Small intestine (tissue), 7 donors: ENCODE results near the gene DCAF16. TPM values are rescaled to one million over a fixed set of nuclear protein-coding genes. Genes with fewer than 3 reads are reported as not detected.

Source experiments
- DNase-seq, 2 donors: peaks; one replicate each; pipeline versions ENCODE4 v3.0.0 to v3.0.0-alpha.2; 2013
- FAIRE-seq: peaks from 2 replicates; lab custom pipeline; 2012; peaks lifted over from hg19 to GRCh38; lab: Jason Lieb, UNC
- H3K27ac ChIP-seq, 3 donors: one replicate each; pipeline ENCODE4 v1.5.1; 2013; ENCODE audit warnings: low read length in 2 of 3, mild to moderate bottlenecking in 2 of 3, control low read depth in 1 of 3, inconsistent platforms in 1 of 3, low read depth in 1 of 3, moderate library complexity in 1 of 3
- H3K27me3 ChIP-seq, 3 donors: one replicate each; pipeline ENCODE4 v1.6.1; 2013; ENCODE audit warnings: low read length in 3 of 3, inconsistent platforms in 1 of 3; ENCODE audit not compliant: control insufficient read depth in 3 of 3, insufficient read depth in 3 of 3
- H3K36me3 ChIP-seq, 3 donors: one replicate each; pipeline ENCODE4 v1.6.1; 2013; ENCODE audit warnings: low read length in 3 of 3, inconsistent platforms in 1 of 3, low read depth in 1 of 3, mild to moderate bottlenecking in 1 of 3, moderate library complexity in 1 of 3; ENCODE audit not compliant: control insufficient read depth in 3 of 3, insufficient read depth in 2 of 3
- H3K4me1 ChIP-seq, 3 donors: one replicate each; pipeline ENCODE4 v1.6.1; 2013; ENCODE audit warnings: low read length in 2 of 3, inconsistent platforms in 1 of 3, low read depth in 1 of 3, mild to moderate bottlenecking in 1 of 3, moderate library complexity in 1 of 3; ENCODE audit not compliant: control insufficient read depth in 3 of 3, insufficient read depth in 2 of 3
- H3K4me3 ChIP-seq, 3 donors: one replicate each; pipeline ENCODE4 v1.5.1; 2013; ENCODE audit warnings: low read length in 3 of 3, control low read depth in 1 of 3, inconsistent platforms in 1 of 3, low read depth in 1 of 3, mild to moderate bottlenecking in 1 of 3, moderate library complexity in 1 of 3
- H3K9me3 ChIP-seq, 2 donors: one replicate each; pipeline ENCODE4 v1.6.1; 2013; ENCODE audit warnings: low read depth in 1 of 2, low read length in 1 of 2; ENCODE audit not compliant: control insufficient read depth in 2 of 2, insufficient read depth in 1 of 2
- WGBS, 3 donors: extraction: QIAGEN DNeasy Blood & Tissue Kit; methylation state at CpG; one replicate each; pipeline ENCODE4 v1.1.7; 2013; 5-methylcytosine and 5-hydroxymethylcytosine counted together
- polyA plus RNA-seq, 4 donors: library from polyadenylated mRNA; stranded (reverse) in 3 of 4; unstranded in 1 of 4; fragments of 200-250 nt in 3 of 4; fragments of 120-200 nt in 1 of 4; gene quantifications; one replicate each; pipeline versions ENCODE4 v1.2.1 to v1.2.3, GENCODE V29; 2013
- donor health status: healthy with polysubstance abuse.
- donor health status: control.
- donor health status: control.
- donor health status: Bipolar disorder and iron deficiency.
- donor health status: healthy.

Gene DCAF16
- polyA plus RNA-seq, 4 donors: 3.8 to 40.4 (median 8.4) TPM

GRCh38 chr4:17817027-17817426, 6.5 kb upstream of the DCAF16 start:
- no peaks in the 10 kb centered on the region for H3K9me3 ChIP-seq
- DNase-seq: peak; percentile 56
- 56 to 62% (median 60%) methylated on average over 5 of the region's 5 CpGs for WGBS, 3 donors
- no peak overlapping the region for H3K4me3 ChIP-seq
- no peak overlapping the region for H3K27ac ChIP-seq
- no peaks in the 10 kb centered on the region for H3K4me1 ChIP-seq
- no peaks in the 10 kb centered on the region for H3K27me3 ChIP-seq
- H3K36me3 ChIP-seq: peaks cover 0 to 3% (median 0%) of the 10 kb centered on the region in 3 donors
- FAIRE-seq: peak; percentile 53

- Histone ChIP-seq H3K4me3 (no peak overlapping the region), H3K9me3 (no peaks in the 10 kb centered on the region), H3K27me3 (no peaks in the 10 kb centered on the region), H3K27ac (no peak overlapping the region), H3K36me3 (peaks cover 0 to 3% (median 0%) of the 10 kb centered on the region in 3 donors), H3K4me1 (no peaks in the 10 kb centered on the region)
- DNase-seq (no peak), FAIRE-seq (no peak)
- 97 to 98% (median 97%) methylated on average over 12 of the region's 12 CpGs for WGBS, 3 donors
These were observed 5.6 kb upstream of the DCAF16 start for GRCh38 chr4:17816142-17816541.

- H3K27ac ChIP-seq: no peak overlapping the region
- 78 to 90% (median 85%) methylated on average over 3 of the region's 3 CpGs for WGBS, 3 donors
- H3K36me3 ChIP-seq: peaks cover 0 to 3% (median 0%) of the 10 kb centered on the region in 3 donors
- peaks cover 0 to under 1% (median 0%) of the 10 kb centered on the region in 3 donors for H3K4me1 ChIP-seq
- DNase-seq: no peak
- no peaks in the 10 kb centered on the region for H3K9me3 ChIP-seq
- no peak overlapping the region for H3K4me3 ChIP-seq
- no peaks in the 10 kb centered on the region for H3K27me3 ChIP-seq
- no peak for FAIRE-seq
These were observed 3.6 kb upstream of the DCAF16 start for GRCh38 chr4:17814140-17814539.

- Histone ChIP-seq H3K9me3 (no peaks in the 10 kb centered on the region), H3K36me3 (peaks cover 0 to 6% (median 0%) of the 10 kb centered on the region in 3 donors), H3K4me1 (peaks cover 0 to 9% (median 4%) of the 10 kb centered on the region in 3 donors), H3K27me3 (no peaks in the 10 kb centered on the region), H3K27ac (no peak overlapping the region), H3K4me3 (no peak overlapping the region)
- DNase-seq (no peak), FAIRE-seq (no peak)
- WGBS, 3 donors: 59 to 62% (median 61%) methylated on average over 3 of the region's 3 CpGs
These were observed 2.2 kb upstream of the DCAF16 start for GRCh38 chr4:17812801-17813200.

DNA sequence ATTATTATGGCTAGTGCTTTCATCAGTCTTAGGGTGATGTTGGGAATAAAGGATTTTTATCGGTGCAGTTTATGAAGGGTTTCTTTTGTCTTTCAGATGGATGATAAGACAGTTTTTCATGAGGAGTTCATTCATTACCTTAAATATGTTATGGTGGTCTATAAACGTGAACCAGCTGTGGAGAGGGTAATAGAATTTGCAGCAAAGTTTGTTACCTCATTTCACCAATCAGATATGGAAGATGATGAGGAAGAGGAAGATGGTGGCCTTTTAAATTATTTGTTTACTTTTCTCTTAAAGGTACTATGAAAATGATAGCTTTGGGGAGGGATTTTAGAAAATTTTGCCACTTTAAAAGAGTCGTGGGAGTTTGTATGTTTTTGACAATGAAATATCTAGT, 1.6 kb upstream of the DCAF16 start:
- FAIRE-seq (no peak), DNase-seq (no peak)
- peaks cover 0 to 8% (median 0%) of the 10 kb centered on the region in 3 donors for H3K36me3 ChIP-seq
- H3K9me3 ChIP-seq: no peaks in the 10 kb centered on the region
- no peak overlapping the region for H3K4me3 ChIP-seq
- H3K4me1 ChIP-seq: peaks cover 0 to 15% (median 7%) of the 10 kb centered on the region in 3 donors
- H3K27ac ChIP-seq: no peak overlapping the region
- no peaks in the 10 kb centered on the region for H3K27me3 ChIP-seq
- WGBS, 3 donors: 7% methylated on average over 3 of the region's 3 CpGs

DNA sequence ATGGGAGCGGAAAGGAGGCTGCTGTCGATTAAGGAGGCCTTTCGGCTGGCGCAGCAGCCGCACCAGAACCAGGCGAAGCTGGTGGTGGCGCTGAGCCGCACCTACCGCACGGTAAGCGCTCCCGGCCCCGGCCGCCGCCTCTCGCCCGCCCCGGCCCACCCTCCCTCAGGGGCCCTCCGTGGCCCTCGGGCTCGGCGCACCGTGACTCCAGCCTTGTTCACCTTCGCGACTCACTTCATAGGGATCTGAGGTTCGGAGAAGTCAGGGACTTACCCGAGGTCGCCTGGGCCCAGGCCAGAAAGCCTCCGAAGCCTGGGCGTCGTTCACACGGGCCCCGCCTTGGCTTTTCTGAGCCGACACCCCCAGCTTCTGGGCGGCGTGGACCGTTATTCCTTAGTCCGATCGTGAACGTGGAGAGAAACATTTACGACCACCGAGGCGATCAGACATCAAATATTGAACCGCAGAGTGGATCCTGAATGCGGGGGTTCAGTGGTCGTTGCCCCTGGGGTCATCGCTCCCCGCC, 584 bp upstream of the DCAF16 start:
- Histone ChIP-seq H3K9me3 (no peaks in the 10 kb centered on the region), H3K27me3 (no peaks in the 10 kb centered on the region), H3K27ac (peak overlapping the region in 2 of 3 donors; percentile 9 to 38), H3K4me3 (peak overlapping the region; percentile 40 to 98 (median 63)), H3K36me3 (peaks cover 0 to 7% (median 0%) of the 10 kb centered on the region in 3 donors), H3K4me1 (peaks cover 0 to 15% (median 7%) of the 10 kb centered on the region in 3 donors)
- no peak for DNase-seq
- FAIRE-seq: no peak
- WGBS, 3 donors: 0 to 1% (median 1%) methylated on average over 44 to 48 of the region's 48 CpGs

- WGBS, 3 donors: 1% methylated on average over 7 of the region's 7 CpGs
- peaks cover 0 to 15% (median 7%) of the 10 kb centered on the region in 3 donors for H3K4me1 ChIP-seq
- peaks cover 0 to 9% (median 0%) of the 10 kb centered on the region in 3 donors for H3K36me3 ChIP-seq
- H3K9me3 ChIP-seq: no peaks in the 10 kb centered on the region
- H3K4me3 ChIP-seq: peak overlapping the region; percentile 62 to 98 (median 80)
- no peaks in the 10 kb centered on the region for H3K27me3 ChIP-seq
- peak overlapping the region in 2 of 3 donors; percentile 98 to 99 for H3K27ac ChIP-seq
- FAIRE-seq (no peak), DNase-seq (peak; percentile 9 to 36)
These were observed 890 bp downstream of the DCAF16 start for GRCh38 chr4:17809667-17810066.

GRCh38 chr4:17807446-17807845, 3.1 kb downstream of the DCAF16 start:
- no peak for DNase-seq
- H3K9me3 ChIP-seq: no peaks in the 10 kb centered on the region
- H3K36me3 ChIP-seq: peaks cover 3 to 17% (median 17%) of the 10 kb centered on the region in 3 donors
- FAIRE-seq: no peak
- H3K4me3 ChIP-seq: peak overlapping the region in 1 of 3 donors; percentile 4
- H3K27ac ChIP-seq: no peak overlapping the region
- no peaks in the 10 kb centered on the region for H3K27me3 ChIP-seq
- peaks cover 0 to 15% (median 7%) of the 10 kb centered on the region in 3 donors for H3K4me1 ChIP-seq
- 49 to 78% (median 71%) methylated on average over 6 of the region's 6 CpGs for WGBS, 3 donors
